Stimulated activated CD4-positive, alpha-beta T cell treated with anti-CD3 and anti-CD28 coated beads, TNF-alpha, amount 100 ng/mL, for 48 hours (primary cell): Measurements from ENCODE around the gene GSTP1.

ENCODE experiments used
- DNase-seq, 3 donors: peaks; one replicate each; pipeline ENCODE4 v3.0.0-alpha.2; 2020; ENCODE audit warnings: low read depth in 3 of 3

Gene GSTP1

DNA sequence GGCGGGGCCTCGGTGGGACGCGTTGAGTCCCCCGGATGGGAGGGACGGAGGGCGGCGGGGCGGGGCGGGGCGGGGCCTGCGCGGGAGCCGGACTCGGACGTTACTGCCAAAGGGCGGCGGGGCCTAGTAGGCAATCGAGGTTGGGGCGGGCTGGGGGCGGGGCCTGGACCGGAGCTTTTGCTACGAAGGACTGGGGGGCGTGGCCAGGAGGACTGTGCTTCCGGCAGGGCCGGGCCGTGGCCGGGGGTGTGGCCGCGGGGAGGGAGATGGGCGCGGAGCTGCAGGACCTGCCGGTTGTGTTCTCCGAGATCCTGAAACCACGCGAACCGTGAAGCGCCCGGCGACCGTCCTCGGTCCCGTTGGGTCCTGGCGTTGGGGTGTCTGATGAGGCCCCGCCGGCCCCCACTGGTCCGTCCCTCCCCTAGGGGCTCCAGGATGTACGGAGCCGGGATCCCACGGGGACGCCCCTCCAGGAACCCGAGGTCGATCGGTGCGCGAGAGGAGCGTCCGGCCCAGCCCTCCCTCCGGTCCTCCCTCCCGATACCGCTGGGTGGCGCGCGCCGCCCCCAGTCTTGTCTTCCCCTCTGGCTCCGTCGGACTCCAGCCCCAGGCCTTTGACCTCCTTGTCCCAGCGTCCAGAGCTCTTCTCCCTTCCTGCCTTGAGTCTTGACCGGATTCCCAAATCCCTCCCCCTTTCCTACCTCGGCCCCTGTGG, 46.8 kb downstream of the GSTP1 start:
- DNase-seq, result peak; percentile 94 to 99 (median 94)

- DNase-seq, result no peak
These were observed 47.3 kb downstream of the GSTP1 start for GRCh38 chr11:67630943-67631331.

DNA sequence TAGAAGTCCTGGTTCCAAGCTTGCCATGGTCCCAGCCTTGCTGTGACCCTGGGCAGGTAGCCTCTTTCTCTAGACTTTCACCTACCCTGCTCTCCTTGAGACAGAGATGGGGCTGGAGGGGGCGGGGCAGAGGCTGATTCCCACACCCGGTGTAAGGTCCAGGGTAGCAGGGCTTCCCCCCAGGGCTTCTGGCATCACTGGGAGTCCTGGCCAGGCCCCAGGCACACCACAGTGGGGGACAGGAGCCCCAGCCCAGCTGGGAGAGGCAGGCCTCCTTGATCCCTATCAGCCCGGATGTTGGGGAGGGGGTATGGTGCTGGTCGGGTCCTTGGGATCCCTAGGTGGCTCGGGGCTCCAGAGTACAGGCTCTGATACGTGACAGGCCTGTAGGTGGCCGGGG, 47.8 kb downstream of the GSTP1 start:
- no peak for DNase-seq

DNA sequence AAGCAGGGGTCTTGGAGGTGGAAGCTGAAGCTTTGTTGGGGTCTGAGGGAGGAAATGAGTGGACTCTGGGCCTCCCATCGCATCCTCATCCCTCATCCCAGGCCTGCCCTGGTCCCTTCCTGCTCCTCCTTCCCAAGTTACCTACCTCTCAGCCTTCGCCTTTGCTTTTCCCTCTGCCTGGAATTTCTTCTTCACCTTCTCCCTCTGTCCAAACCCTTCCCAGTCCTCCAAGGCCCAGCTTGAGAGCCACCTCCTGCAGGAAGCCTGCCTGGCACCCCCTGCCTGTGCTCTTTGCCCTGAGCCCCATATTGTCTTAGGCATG, 48.2 kb downstream of the GSTP1 start:
- DNase-seq, result no peak

- DNase-seq, result no peak
These were observed 48.8 kb downstream of the GSTP1 start for GRCh38 chr11:67632175-67632981.

- DNase-seq, result no peak
These were observed 49.6 kb downstream of the GSTP1 start for GRCh38 chr11:67632982-67633755.

- DNase-seq, result no peak
These were observed 50.2 kb downstream of the GSTP1 start for GRCh38 chr11:67633758-67634365.

GRCh38 chr11:67634366-67635230, 51.0 kb downstream of the GSTP1 start:
- no peak for DNase-seq

GRCh38 chr11:67635231-67635521, 51.6 kb downstream of the GSTP1 start:
- no peak for DNase-seq
